GM12878 (cell line): ENCODE data around the gene PLAAT5. TPM values are rescaled to one million over a fixed set of nuclear protein-coding genes. Genes with fewer than 3 reads are reported as not detected.
A peak's percentile ranks its signal among the peaks of the same experiment; 100 is the strongest.

ENCODE experiments used
- ATAC-seq: fragments of 200-7000 bp; cut with Tn5 transposase; 3 replicates; pipeline ENCODE4 v1.9.1; 2020; ENCODE audit warnings: mild to moderate bottlenecking, moderate library complexity
- BruUV-seq: library from RNA; stranded (reverse); fragments of 400-500 nt; replicated peaks from 2 replicates; lab custom pipeline; 2021; lab: Mats Ljungman, UMichigan
- CTCF ChIA-PET: fragments of 300-600 bp; sonication (Branson Sonifier 250); formaldehyde crosslinking; extraction: SDS; loops from one replicate; lab custom pipeline; 2021; ENCODE audit warnings: inconsistent platforms; lab: Yijun Ruan, JAX
- POLR2A ChIA-PET: fragments of 350-600 bp; formaldehyde crosslinking; extraction: SDS; loops from one replicate; lab custom pipeline; 2021; ENCODE audit warnings: inconsistent platforms; lab: Charles Lee
- RAD21 ChIA-PET: fragments of 300-600 bp; sonication (Branson Sonifier 250); formaldehyde crosslinking; loops from one replicate; lab custom pipeline; 2023; ENCODE audit warnings: antibody characterized with exemption; ENCODE audit not compliant: unreplicated experiment; lab: Charles Lee
- SMC1A ChIA-PET: fragments of 300-600 bp; sonication (Branson Sonifier 250); formaldehyde crosslinking; loops from one replicate; lab custom pipeline; 2023; ENCODE audit not compliant: unreplicated experiment, uncharacterized antibody; lab: Charles Lee
- DNase-seq: peaks from one replicate; pipeline ENCODE4 v3.0.0-alpha.2; 2011; ENCODE audit warnings: low read depth, low spot score
- FAIRE-seq: peaks from 3 replicates; lab custom pipeline; 2011; peaks lifted over from hg19 to GRCh38; lab: Jason Lieb, UNC
- H2AFZ ChIP-seq: 2 replicates; pipeline ENCODE4 v1.6.0; 2011; ENCODE audit warnings: low read depth, low read length, control low read depth; ENCODE audit not compliant: control insufficient read depth
- H3K27ac ChIP-seq: 2 replicates; pipeline ENCODE4 v1.5.1; 2011; ENCODE audit warnings: control low read depth; ENCODE audit not compliant: control insufficient read depth, insufficient read depth
- H3K27me3 ChIP-seq, 2 experiments: replicated peaks in 1 of 2; 2 replicates each; pipeline versions ENCODE4 v1.6.0 to v1.6.1; 2011; ENCODE audit warnings: low read length in 1 of 2; ENCODE audit not compliant: control insufficient read depth in 2 of 2, insufficient read depth in 2 of 2
- H3K36me3 ChIP-seq, 2 experiments: 2 replicates each; pipeline ENCODE4 v1.5.1; 2011; ENCODE audit warnings: low read length in 1 of 2; ENCODE audit not compliant: control insufficient read depth in 2 of 2, insufficient read depth in 2 of 2
- H3K4me1 ChIP-seq: 2 replicates; pipeline ENCODE4 v1.6.1; 2011; ENCODE audit warnings: mild to moderate bottlenecking, low read length, moderate library complexity, mixed read lengths; ENCODE audit not compliant: control insufficient read depth, insufficient read depth
- H3K4me2 ChIP-seq: 2 replicates; pipeline ENCODE4 v1.6.0; 2011; ENCODE audit warnings: control low read depth; ENCODE audit not compliant: control insufficient read depth, insufficient read depth
- H3K4me3 ChIP-seq: fragments of 200-600 bp; sonication (generic); 2 replicates; pipeline ENCODE4 v1.5.1; 2016
- H3K79me2 ChIP-seq: 2 replicates; pipeline ENCODE4 v1.6.0; 2011; ENCODE audit warnings: low read length; ENCODE audit not compliant: control insufficient read depth, insufficient read depth
- H3K9ac ChIP-seq: 2 replicates; pipeline ENCODE4 v1.8.0; 2011; ENCODE audit warnings: low read length, control low read depth, mixed read lengths; ENCODE audit not compliant: control insufficient read depth, insufficient read depth
- H3K9me3 ChIP-seq: replicated peaks from 3 replicates; pipeline ENCODE4 v1.5.1; 2011; ENCODE audit warnings: mild to moderate bottlenecking, low read length; ENCODE audit not compliant: control insufficient read depth, insufficient read depth
- H4K20me1 ChIP-seq: 2 replicates; pipeline ENCODE4 v1.6.0; 2011; ENCODE audit not compliant: control insufficient read depth, insufficient read depth
- ATF7 ChIP-seq: fragments of 450-650 bp; IDR thresholded peaks from 2 replicates; pipeline ENCODE4 v1.6.1; 2016; ENCODE audit warnings: low read depth, mild to moderate bottlenecking
- BRCA1 ChIP-seq: IDR thresholded peaks from 2 replicates; pipeline ENCODE4 v1.6.1; 2011; ENCODE audit warnings: low read depth, low read length, improper control_type of control experiment
- CBX3 ChIP-seq: fragments of 200-600 bp; sonication (generic); IDR thresholded peaks from 2 replicates; pipeline ENCODE4 v1.6.1; 2016; ENCODE audit warnings: low read depth, borderline replicate concordance
- CBX5 ChIP-seq: sonication (generic); IDR thresholded peaks from 2 replicates; pipeline ENCODE4 v1.6.1; 2016; ENCODE audit warnings: low read depth, moderate library complexity, mild to moderate bottlenecking, inconsistent platforms
- EZH2 ChIP-seq: IDR thresholded peaks from 2 replicates; pipeline ENCODE4 v1.6.1; 2012; ENCODE audit warnings: low read depth, mild to moderate bottlenecking, control low read depth, inconsistent platforms, low read length, borderline replicate concordance; ENCODE audit not compliant: control insufficient read depth
- FOXM1 ChIP-seq: IDR thresholded peaks from 2 replicates; pipeline ENCODE4 v1.6.1; 2012; ENCODE audit warnings: low read depth, mild to moderate bottlenecking, inconsistent platforms, low read length, moderate library complexity
- IKZF2 ChIP-seq, 2 experiments: fragments of 450-650 bp; IDR thresholded peaks; 2 replicates each; pipeline ENCODE4 v1.6.1; 2017; ENCODE audit warnings: mild to moderate bottlenecking in 2 of 2, moderate library complexity in 2 of 2
- JUND ChIP-seq: IDR thresholded peaks from 2 replicates; pipeline ENCODE4 v1.6.1; 2012; ENCODE audit warnings: low read depth, mild to moderate bottlenecking, low read length, improper control_type of control experiment, moderate library complexity
- KLF5 ChIP-seq: fragments of 450-650 bp; IDR thresholded peaks from 2 replicates; pipeline ENCODE4 v1.6.1; 2014; ENCODE audit warnings: mild to moderate bottlenecking; ENCODE audit not compliant: partially characterized antibody
- LARP7 ChIP-seq: fragments of 450-650 bp; IDR thresholded peaks from 2 replicates; pipeline ENCODE4 v1.6.1; 2017; ENCODE audit warnings: mild to moderate bottlenecking
- NR2F1 ChIP-seq: fragments of 450-650 bp; conservative IDR thresholded peaks from 2 replicates; pipeline ENCODE4 v1.6.1; 2017; ENCODE audit warnings: mild to moderate bottlenecking
- RB1 ChIP-seq: fragments of 450-650 bp; formaldehyde crosslinking; IDR thresholded peaks from 2 replicates; pipeline ENCODE4 v1.6.1; 2017; ENCODE audit warnings: mild to moderate bottlenecking, borderline replicate concordance
- SMAD1 ChIP-seq: fragments of 450-650 bp; IDR thresholded peaks from 2 replicates; pipeline ENCODE4 v1.6.1; 2018; ENCODE audit warnings: mild to moderate bottlenecking, low read depth; ENCODE audit not compliant: partially characterized antibody
- SMARCA5 ChIP-seq: fragments of 450-650 bp; IDR thresholded peaks from 2 replicates; pipeline ENCODE4 v1.6.1; 2017; ENCODE audit warnings: mild to moderate bottlenecking
- WRNIP1 ChIP-seq: IDR thresholded peaks from 2 replicates; pipeline ENCODE4 v1.6.1; 2011; ENCODE audit warnings: low read depth, low read length, improper control_type of control experiment, borderline replicate concordance
- ZBTB40 ChIP-seq: fragments of 450-650 bp; IDR thresholded peaks from 2 replicates; pipeline ENCODE4 v1.6.1; 2016; ENCODE audit warnings: mild to moderate bottlenecking, moderate library complexity, borderline replicate concordance
- ZNF217 ChIP-seq: fragments of 450-650 bp; IDR thresholded peaks from 2 replicates; pipeline ENCODE4 v1.6.1; 2017; ENCODE audit warnings: antibody characterized with exemption, mild to moderate bottlenecking
- ZNF592 ChIP-seq: fragments of 450-650 bp; IDR thresholded peaks from 2 replicates; pipeline ENCODE4 v1.6.1; 2017; ENCODE audit warnings: mild to moderate bottlenecking, moderate library complexity
- in situ Hi-C: fragments of 300-500 bp; cut with MboI; formaldehyde crosslinking; loops from 9 replicates; pipeline ENCODE4 v1.14.3; 2018; ENCODE audit warnings: mixed read lengths
- intact Hi-C: fragments of 100-400 bp; cut with micrococcal nuclease; formaldehyde crosslinking; loops from one replicate; pipeline ENCODE4 v1.14.2; 2022; ENCODE audit not compliant: unreplicated experiment
- polyA plus RNA-seq, 11 experiments: library from polyadenylated mRNA; depleted of rRNA in 4 of 11; unstranded in 6 of 11; stranded (reverse) in 5 of 11; fragments of >200 nt; fragmentation: Nextera tagmentation in 4 of 11; fragmentation: Illumina TruSeq in 1 of 11; extraction: Ambion mirVana in 4 of 11; extraction: Trizol in 1 of 11; gene quantifications; 1 replicate in 1 of 11; 2 replicates in 10 of 11; pipeline versions ENCODE4 v1.2.1 to v1.2.3, GENCODE V29; 2011 to 2016; ENCODE audit warnings: inconsistent platforms in 2 of 11, missing spikeins in 2 of 11, low read depth in 1 of 11
- total RNA-seq, 4 experiments: library from RNA; depleted of rRNA in 3 of 4; stranded (reverse); fragments of >200 nt in 3 of 4; fragmentation: Illumina TruSeq in 1 of 4; extraction: Trizol in 1 of 4; gene quantifications; 2 replicates each; pipeline versions ENCODE4 v1.2.1 to v1.2.3, GENCODE V29; 2013 to 2021

PLAAT5 gene
- total and polyA plus RNA-seq, 10 of the 15 experiments (the other 5 are each of a cell fraction or from before 2014, with no cell fraction given) = not detected

- TF ChIP-seq ZNF217 = no peak
- TF ChIP-seq SMARCA5 = no peak
- TF ChIP-seq IKZF2 (IDR thresholded peaks at IDR 0.05) = 0 out of 4 replicates have a peak, but pooled peaks of 1 of the 2 experiments have one; percentile 15
- no peak for TF ChIP-seq CBX3
- TF ChIP-seq ZNF592 = no peak
- no peak for TF ChIP-seq KLF5
- 0 out of 2 replicates have a peak, but pooled peaks have one; percentile 59 for TF ChIP-seq FOXM1
These were observed 12.1 kb downstream of the PLAAT5 start (continued) for GRCh38 chr11:63478896-63479295.

GRCh38 chr11:63476618-63477017 lies 14.3 kb downstream of the PLAAT5 start:
- no peak for ATAC-seq
- intact Hi-C loops = no loop called here
- ChIA-PET SMC1A (no interaction called here), CTCF (interaction anchor here (1.4 to 5.6 kb wide), 2 partner anchors 159 to 262 kb away, joined by 4 to 92 read pairs; no protein-coding TSS in a partner anchor), POLR2A (no interaction called here), RAD21 (no interaction called here)
- no peak overlapping the region for H3K9ac ChIP-seq
- no peaks in the 10 kb centered on the region for H3K36me3 ChIP-seq
- no peak overlapping the region for H2AFZ ChIP-seq
- no TSS peak for BruUV-seq
- H3K4me1 ChIP-seq = no peaks in the 10 kb centered on the region
- H4K20me1 ChIP-seq = no peaks in the 10 kb centered on the region
- no peaks in the 10 kb centered on the region for H3K9me3 ChIP-seq
- H3K79me2 ChIP-seq = no peaks in the 10 kb centered on the region
- no peak for DNase-seq
- no peak for FAIRE-seq
- no peak overlapping the region for H3K27ac ChIP-seq
- H3K4me3 ChIP-seq = no peak overlapping the region
- H3K27me3 ChIP-seq = no peaks in the 10 kb centered on the region
- in situ Hi-C loops = loop anchor here (5.0 kb wide), 2 partner anchors 161 to 261 kb away; no protein-coding TSS in a partner anchor
- H3K4me2 ChIP-seq = no peak overlapping the region
- TF ChIP-seq JUND = no peak
- TF ChIP-seq WRNIP1 = no peak
- no peak for TF ChIP-seq LARP7
- no peak for TF ChIP-seq BRCA1
- no peak for TF ChIP-seq ZBTB40
- no peak for TF ChIP-seq RB1
- TF ChIP-seq EZH2 = no peak
- TF ChIP-seq CBX5 = no peak
- no peak for TF ChIP-seq ATF7
- no peak for TF ChIP-seq NR2F1
- no peak for TF ChIP-seq SMAD1
